HG02970 (cell line): ENCODE data around the gene MAMDC2.
A peak's percentile ranks its signal among the peaks of the same experiment; 100 is the strongest.

Source experiments
- ATAC-seq: cut with Tn5 transposase; IDR thresholded peaks from one replicate; pipeline ENCODE4 v1.9.1; 2021; ENCODE audit warnings: mild to moderate bottlenecking, moderate library complexity, moderate number of reproducible peaks; ENCODE audit not compliant: unreplicated experiment, low FRiP score

Gene MAMDC2

GRCh38 chr9:70060883-70061507 is 17.3 kb downstream of the MAMDC2 start:
- ATAC-seq: peak; percentile 83

GRCh38 chr9:70061776-70062175 is 18.1 kb downstream of the MAMDC2 start:
- ATAC-seq: no peak

- no peak for ATAC-seq
Observed at GRCh38 chr9:70064496-70064895, 20.8 kb downstream of the MAMDC2 start.

DNA sequence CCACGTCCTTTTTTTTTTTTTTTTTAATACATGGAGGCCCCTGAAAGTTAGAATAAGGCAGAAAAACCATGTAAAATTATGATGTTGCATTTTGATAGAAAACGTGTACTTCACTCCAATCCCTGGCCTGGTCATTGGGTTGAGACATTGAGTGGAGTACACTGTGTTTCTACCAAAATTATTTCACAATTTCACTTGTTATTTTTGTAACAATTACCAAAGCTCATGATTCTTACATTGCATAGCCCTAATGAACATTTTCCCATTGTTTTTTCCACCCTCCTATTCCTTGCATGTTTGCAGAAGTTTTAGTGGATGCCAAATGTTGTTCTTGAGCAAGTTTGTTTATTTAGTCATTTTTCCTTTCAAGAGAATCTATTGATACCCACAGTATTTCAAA is 21.9 kb downstream of the MAMDC2 start:
- ATAC-seq: no peak

- ATAC-seq: no peak
Observed at GRCh38 chr9:70066418-70066817, 22.8 kb downstream of the MAMDC2 start.

DNA sequence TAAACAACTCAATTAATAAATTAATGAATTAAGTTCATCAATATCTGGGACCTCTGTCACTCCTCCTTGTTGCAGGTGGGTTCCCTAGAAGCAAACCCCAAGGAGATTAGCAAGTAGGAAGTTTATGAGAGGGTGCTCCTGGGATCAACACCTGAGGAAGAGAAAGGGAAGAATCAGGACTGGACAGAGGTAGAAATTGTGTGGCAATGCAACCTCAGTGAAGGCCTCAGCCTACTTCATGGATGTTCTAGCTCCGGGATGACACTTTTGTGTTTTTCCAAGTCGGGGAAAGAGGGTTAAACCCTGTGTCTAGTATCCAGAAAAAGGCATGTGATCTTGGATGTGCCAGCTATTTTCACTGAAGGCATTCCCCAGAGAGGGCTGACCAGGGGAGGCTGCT is 23.2 kb downstream of the MAMDC2 start:
- ATAC-seq: no peak

DNA sequence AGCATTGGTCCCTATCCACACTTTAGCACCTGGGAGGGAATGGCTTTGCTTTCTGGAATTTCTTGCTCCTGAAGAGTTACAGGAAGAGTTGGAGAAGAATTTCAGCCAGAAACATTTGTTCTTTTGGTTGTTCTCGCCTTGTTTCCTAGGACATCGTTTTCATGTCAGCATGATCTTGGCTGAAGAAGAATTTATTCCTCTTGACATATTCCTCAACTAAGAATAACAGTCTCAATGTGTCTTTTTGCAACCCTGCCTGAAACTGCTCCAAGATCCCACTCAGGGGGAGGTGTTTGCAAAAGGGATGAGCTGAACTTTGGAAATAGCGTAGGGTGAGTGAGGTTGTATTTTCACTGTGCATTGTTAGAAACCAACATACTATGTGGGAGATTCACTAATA is 26.1 kb downstream of the MAMDC2 start:
- no peak for ATAC-seq

DNA sequence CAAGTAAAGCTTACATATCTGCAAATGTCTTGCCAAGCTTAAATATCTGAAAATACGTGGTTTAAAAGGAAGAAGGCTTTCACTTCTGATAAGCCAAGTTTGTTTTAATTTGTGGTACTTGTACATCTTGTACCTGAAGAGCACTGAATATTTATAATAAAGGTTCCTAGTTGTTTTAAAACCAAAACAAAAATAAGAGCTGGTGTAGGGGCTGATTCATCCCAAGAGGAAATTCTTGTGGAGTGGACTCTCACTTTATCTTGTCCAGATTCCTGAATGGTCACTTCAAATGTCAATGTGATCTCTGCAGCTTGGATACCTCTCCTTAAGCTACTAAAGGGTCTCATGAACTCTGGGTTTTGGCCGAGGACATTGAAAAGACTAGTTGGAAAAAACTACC is 29.5 kb downstream of the MAMDC2 start:
- no peak for ATAC-seq

DNA sequence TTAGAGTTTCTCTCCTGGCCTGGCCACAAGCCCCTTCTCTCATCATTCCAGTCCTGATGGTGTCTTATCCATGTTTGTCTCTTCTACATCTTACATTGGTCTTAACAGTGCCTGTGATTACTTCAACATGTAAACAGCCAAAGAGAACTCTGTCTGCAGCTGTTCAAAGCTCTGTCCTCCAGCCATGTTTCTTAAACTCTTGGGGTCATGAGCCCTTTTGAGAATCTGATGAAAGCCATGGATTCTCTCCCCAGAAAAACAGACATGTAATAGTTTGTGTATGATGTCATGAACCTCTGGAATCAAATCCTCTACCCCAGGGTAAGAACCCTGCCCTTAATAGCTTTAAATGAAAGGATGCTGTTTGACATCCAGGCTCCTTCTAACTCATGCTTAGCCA is 30.1 kb downstream of the MAMDC2 start:
- no peak for ATAC-seq

- ATAC-seq: no peak
Observed at GRCh38 chr9:70076678-70077077, 33.0 kb downstream of the MAMDC2 start.

- no peak for ATAC-seq
Observed at GRCh38 chr9:70079417-70080037, 35.9 kb downstream of the MAMDC2 start.

- ATAC-seq: no peak
Observed at GRCh38 chr9:70080481-70081119, 37.0 kb downstream of the MAMDC2 start.

DNA sequence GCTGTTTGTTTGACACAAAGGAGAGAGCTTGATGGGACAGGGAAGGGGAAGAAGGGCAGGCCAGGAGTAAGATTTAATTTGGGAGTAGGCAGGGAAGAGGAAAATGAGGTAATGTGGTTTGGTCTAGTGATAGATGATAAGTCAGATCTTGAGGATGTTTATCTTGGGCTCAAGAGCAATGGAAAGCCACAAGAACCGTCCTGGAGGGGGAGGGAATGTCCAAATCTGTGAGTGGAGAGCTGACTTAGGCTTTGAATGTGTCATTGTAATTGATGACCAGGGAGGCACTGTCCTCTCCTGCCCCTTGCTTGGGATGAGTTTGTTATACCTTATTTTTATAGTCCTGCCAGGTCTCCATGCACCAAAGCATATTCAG is 37.5 kb downstream of the MAMDC2 start:
- no peak for ATAC-seq

DNA sequence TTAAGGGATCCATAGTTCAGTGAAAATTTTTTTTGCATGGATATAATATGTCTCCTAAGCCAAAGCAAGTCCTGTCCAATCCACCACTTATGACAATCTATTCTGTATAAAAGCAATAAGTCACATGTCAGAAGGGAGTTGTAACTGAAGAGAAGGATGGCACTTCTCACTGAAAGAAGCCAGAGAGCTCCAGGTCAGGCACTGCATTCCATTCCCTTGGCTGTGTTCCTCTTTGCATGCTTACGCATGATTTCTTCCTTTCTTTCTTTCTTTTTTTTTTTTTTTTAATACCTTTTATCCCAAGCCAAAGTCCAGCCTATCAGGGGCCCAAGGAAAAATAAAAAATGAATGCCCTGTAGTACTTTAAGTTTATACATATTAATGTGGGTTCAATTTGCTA is 39.8 kb downstream of the MAMDC2 start:
- no peak for ATAC-seq

- no peak for ATAC-seq
Observed at GRCh38 chr9:70085241-70085640, 41.6 kb downstream of the MAMDC2 start.

DNA sequence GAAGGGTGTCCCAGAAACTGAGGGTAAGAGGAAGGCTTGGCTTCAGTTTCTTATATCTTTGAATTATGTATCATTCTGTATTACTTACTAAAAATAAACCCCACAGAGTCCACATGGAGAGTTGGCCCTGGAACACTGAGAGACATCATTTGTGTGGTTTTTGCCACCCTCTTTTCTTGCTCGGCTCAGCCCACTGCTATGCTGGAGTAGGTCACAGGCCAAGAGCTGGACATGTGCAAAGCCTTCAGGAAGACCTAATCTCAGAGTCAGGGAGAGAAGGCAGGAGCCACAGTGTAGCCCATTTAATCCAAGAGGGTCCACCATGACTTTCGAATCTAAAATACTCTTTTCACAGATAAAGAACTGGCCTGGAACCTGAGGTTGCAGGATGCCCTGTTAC is 47.5 kb downstream of the MAMDC2 start:
- no peak for ATAC-seq

GRCh38 chr9:70091572-70091971 is 47.9 kb downstream of the MAMDC2 start:
- ATAC-seq: no peak

DNA sequence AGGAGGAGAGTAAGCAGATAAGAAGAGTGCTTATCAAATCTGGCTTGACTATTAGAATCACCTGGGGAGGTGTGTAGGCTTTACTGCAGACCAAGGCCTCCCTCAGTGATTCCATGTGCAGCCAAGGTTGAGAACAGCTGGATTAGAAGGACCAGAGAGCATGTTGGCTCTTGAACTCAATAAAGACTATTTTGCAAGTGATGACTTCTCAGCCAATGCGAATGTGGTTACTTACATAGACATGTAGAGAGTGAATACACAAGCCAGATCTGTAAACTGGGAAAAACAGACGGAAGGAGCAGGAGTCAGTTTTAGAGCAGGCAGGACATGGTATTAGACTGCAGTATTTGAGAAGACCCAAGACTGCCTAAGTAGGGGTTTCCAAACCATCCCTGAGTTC is 48.5 kb downstream of the MAMDC2 start:
- no peak for ATAC-seq

DNA sequence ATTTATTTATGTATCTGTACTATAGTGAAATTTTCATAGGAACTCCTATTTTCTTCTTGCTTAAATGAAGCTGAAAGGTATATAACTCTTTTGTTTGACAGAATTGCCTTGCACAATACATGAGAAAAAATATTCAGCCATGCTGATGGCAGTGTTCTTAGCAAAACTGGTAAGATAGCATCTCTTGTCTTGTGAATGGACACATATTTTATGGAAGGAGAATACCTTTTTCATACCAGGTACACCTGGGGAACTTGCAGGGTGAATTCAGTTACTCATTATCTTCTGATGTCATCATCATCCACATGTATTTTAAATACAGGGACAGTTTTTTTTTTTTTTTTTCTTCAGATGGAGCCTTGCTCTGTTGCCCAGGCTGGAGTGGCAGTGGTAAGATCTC is 49.4 kb downstream of the MAMDC2 start:
- no peak for ATAC-seq

DNA sequence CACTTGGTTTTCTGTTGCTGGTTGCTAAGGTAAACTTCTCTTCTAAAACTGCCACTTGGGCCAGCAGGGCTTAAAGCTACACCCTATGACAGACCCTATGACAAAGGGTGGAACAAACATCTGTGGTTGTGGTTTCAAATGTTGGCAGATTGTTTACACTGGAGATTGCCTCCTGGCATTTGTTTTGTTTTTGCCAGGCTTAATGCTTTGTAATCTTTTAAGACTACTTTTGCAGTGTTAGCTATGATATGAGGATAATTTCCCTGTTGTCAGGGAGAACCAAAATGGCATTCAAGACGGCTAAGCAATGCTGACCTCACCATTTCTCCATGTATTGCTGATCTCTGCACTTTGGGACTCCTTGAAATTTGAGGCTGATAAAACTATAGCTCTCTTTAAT is 50.3 kb downstream of the MAMDC2 start:
- ATAC-seq: no peak

DNA sequence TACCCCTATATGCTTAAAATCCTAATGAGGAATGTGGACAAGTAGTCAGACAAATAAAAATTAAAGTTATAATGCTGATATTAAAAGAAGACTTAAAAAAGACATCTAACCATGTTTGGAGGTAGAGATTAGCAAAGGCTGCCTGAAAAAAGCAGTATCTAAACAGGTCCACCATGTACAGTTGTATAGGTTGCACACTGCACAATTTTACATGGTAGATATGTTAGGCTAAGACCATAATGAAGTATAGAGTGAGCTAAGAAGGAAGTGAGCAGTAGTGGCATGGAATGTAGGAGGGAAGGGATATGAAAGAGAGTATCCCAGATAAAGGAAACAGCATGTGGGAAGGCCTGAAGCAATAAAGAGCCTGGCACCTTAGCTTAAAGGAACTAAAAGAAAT is 51.1 kb downstream of the MAMDC2 start:
- ATAC-seq: no peak

DNA sequence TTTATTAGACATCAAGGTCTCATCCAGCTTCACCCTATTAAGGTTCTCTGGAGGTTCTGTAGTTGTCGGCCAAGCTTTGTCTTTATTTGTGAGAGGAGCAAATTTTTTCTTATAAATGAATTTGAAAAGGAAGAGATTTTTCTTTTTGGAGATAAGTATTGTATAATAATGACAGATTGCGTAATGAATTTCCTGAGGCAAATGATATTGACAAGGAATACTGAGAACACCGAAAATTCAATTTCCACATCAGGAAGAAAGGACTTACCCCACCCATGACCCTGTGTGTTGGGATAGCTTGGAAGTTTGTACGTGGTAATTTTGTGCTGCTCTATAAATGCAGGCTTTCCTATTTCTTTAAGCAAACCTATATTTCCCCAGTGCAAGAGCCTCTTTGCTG is 53.5 kb downstream of the MAMDC2 start:
- ATAC-seq: no peak
